CD14-positive monocyte (primary cell): ENCODE measurements around the gene C12orf57. TPM values are rescaled to one million over a fixed set of nuclear protein-coding genes. Genes with fewer than 3 reads are reported as not detected.
A peak's percentile ranks its signal among the peaks of the same experiment; 100 is the strongest.

Experiments used
- DNase-seq, 3 donors: peaks; one replicate each; pipeline ENCODE4 v3.0.0-alpha.2; 2011 to 2022
- H2AFZ ChIP-seq: 2 replicates; pipeline ENCODE4 v1.6.0; 2012; ENCODE audit warnings: mild to moderate bottlenecking, low read depth, low read length, inconsistent platforms; ENCODE audit not compliant: insufficient read depth, poor library complexity, severe bottlenecking
- H3K27ac ChIP-seq, 2 donors: 1 replicate in 1 of 2; 2 replicates in 1 of 2; pipeline ENCODE4 v1.5.1; 2012 to 2013; ENCODE audit warnings: low read length in 2 of 2, control low read depth in 1 of 2, inconsistent platforms in 1 of 2, low read depth in 1 of 2, mild to moderate bottlenecking in 1 of 2
- H3K27me3 ChIP-seq, 2 donors: one replicate each; pipeline versions ENCODE4 v1.6.0 to v1.6.1; 2011 to 2013; ENCODE audit warnings: low read length in 2 of 2; ENCODE audit not compliant: control insufficient read depth in 2 of 2, insufficient read depth in 2 of 2
- H3K36me3 ChIP-seq, 2 donors: replicated peaks in 1 of 2; 1 replicate in 1 of 2; 2 replicates in 1 of 2; pipeline versions ENCODE4 v1.5.1 to v1.6.1; 2012 to 2013; ENCODE audit warnings: low read length in 2 of 2, control low read depth in 1 of 2, inconsistent platforms in 1 of 2, mild to moderate bottlenecking in 1 of 2; ENCODE audit not compliant: insufficient read depth in 2 of 2, control insufficient read depth in 1 of 2
- H3K4me1 ChIP-seq, 2 donors: 1 replicate in 1 of 2; 2 replicates in 1 of 2; pipeline versions ENCODE4 v1.5.1 to v1.6.1; 2012 to 2013; ENCODE audit warnings: low read length in 2 of 2, control low read depth in 1 of 2, inconsistent platforms in 1 of 2, mild to moderate bottlenecking in 1 of 2, moderate library complexity in 1 of 2; ENCODE audit not compliant: insufficient read depth in 2 of 2, control insufficient read depth in 1 of 2
- H3K4me2 ChIP-seq: replicated peaks from 2 replicates; pipeline ENCODE3; 2012; ENCODE audit warnings: low read length, moderate library complexity, mild to moderate bottlenecking; ENCODE audit not compliant: poor library complexity, severe bottlenecking; ENCODE audit errors: extremely low read depth
- H3K4me3 ChIP-seq, 3 experiments: fragments of 200-600 bp in 1 of 3; sonication (generic) in 1 of 3; replicated peaks in 1 of 3; 1 replicate in 2 of 3; 2 replicates in 1 of 3; pipeline ENCODE4 v1.5.1; 2011 to 2013; ENCODE audit warnings: low read length in 3 of 3, mild to moderate bottlenecking in 3 of 3, control low read depth in 2 of 3, low read depth in 2 of 3, inconsistent platforms in 1 of 3, moderate library complexity in 1 of 3
- H3K79me2 ChIP-seq: 2 replicates; pipeline ENCODE4 v1.6.0; 2012; ENCODE audit warnings: mild to moderate bottlenecking, control low read depth, inconsistent platforms, low read length, moderate library complexity; ENCODE audit not compliant: insufficient read depth
- H3K9ac ChIP-seq: 2 replicates; pipeline ENCODE4 v1.6.0; 2017; ENCODE audit warnings: low read length, mild to moderate bottlenecking; ENCODE audit not compliant: insufficient read depth, poor library complexity, severe bottlenecking
- H3K9me3 ChIP-seq, 2 donors: replicated peaks in 1 of 2; 1 replicate in 1 of 2; 2 replicates in 1 of 2; pipeline versions ENCODE4 v1.5.1 to v1.6.1; 2012 to 2013; ENCODE audit warnings: low read length in 2 of 2, control low read depth in 1 of 2; ENCODE audit not compliant: control insufficient read depth in 1 of 2, insufficient read depth in 1 of 2
- H4K20me1 ChIP-seq: 2 replicates; pipeline ENCODE4 v1.6.0; 2012; ENCODE audit warnings: mild to moderate bottlenecking, low read length, control low read depth, moderate library complexity; ENCODE audit not compliant: insufficient read depth
- H3K27ac Mint-ChIP-seq, 7 donors: one replicate each; pipeline ENCODE4 v1.8.0; 2020; ENCODE audit warnings: mild to moderate bottlenecking in 7 of 7, mixed read lengths in 7 of 7, moderate library complexity in 6 of 7, inconsistent platforms in 2 of 7
- H3K27me3 Mint-ChIP-seq, 3 donors: one replicate each; pipeline ENCODE4 v1.8.0; 2021 to 2022; ENCODE audit warnings: low read depth in 3 of 3, mild to moderate bottlenecking in 3 of 3, mixed read lengths in 3 of 3, moderate library complexity in 3 of 3, inconsistent platforms in 1 of 3
- H3K36me3 Mint-ChIP-seq, 2 donors: one replicate each; pipeline ENCODE4 v1.8.0; 2020; ENCODE audit warnings: mixed read lengths in 2 of 2, inconsistent platforms in 1 of 2, mild to moderate bottlenecking in 1 of 2
- H3K4me1 Mint-ChIP-seq: one replicate; pipeline ENCODE4 v1.8.0; 2020; ENCODE audit warnings: mild to moderate bottlenecking, mixed read lengths
- H3K4me3 Mint-ChIP-seq, 2 donors: one replicate each; pipeline ENCODE4 v1.8.0; 2020; ENCODE audit warnings: mild to moderate bottlenecking in 2 of 2, mixed read lengths in 2 of 2, moderate library complexity in 1 of 2
- H3K9me3 Mint-ChIP-seq, 7 donors: one replicate each; pipeline ENCODE4 v1.8.0; 2020 to 2022; ENCODE audit warnings: mixed read lengths in 7 of 7, mild to moderate bottlenecking in 6 of 7, moderate library complexity in 6 of 7, inconsistent platforms in 2 of 7
- CTCF ChIP-seq: fragments of 200-600 bp; IDR thresholded peaks from one replicate; pipeline ENCODE4 v1.8.0; 2022; ENCODE audit warnings: antibody characterized with exemption, mild to moderate bottlenecking
- WGBS: methylation state at CpG from one replicate; pipeline ENCODE4 v1.1.5; 2013; ENCODE audit warnings: missing lambda C conversion rate; ENCODE audit not compliant: insufficient coverage; 5-methylcytosine and 5-hydroxymethylcytosine counted together
- intact Hi-C, 2 donors: fragments of 100-400 bp; cut with micrococcal nuclease; formaldehyde crosslinking; loops; one replicate each; pipeline versions ENCODE4 v1.15.0 to v1.15.1; 2023
- polyA plus RNA-seq, 3 donors: library from polyadenylated mRNA; depleted of rRNA in 1 of 3; unstranded in 2 of 3; stranded (reverse) in 1 of 3; fragments of 300-500 nt in 2 of 3; fragments of >200 nt in 1 of 3; fragmentation: Illumina TruSeq in 2 of 3; gene quantifications; 1 replicate in 2 of 3; 2 replicates in 1 of 3; pipeline ENCODE4 v1.2.3, GENCODE V29; 2012 to 2021

The C12orf57 gene
- polyA plus RNA-seq, 3 donors, result 19.1 to 59.2 (median 24.2) TPM

DNA sequence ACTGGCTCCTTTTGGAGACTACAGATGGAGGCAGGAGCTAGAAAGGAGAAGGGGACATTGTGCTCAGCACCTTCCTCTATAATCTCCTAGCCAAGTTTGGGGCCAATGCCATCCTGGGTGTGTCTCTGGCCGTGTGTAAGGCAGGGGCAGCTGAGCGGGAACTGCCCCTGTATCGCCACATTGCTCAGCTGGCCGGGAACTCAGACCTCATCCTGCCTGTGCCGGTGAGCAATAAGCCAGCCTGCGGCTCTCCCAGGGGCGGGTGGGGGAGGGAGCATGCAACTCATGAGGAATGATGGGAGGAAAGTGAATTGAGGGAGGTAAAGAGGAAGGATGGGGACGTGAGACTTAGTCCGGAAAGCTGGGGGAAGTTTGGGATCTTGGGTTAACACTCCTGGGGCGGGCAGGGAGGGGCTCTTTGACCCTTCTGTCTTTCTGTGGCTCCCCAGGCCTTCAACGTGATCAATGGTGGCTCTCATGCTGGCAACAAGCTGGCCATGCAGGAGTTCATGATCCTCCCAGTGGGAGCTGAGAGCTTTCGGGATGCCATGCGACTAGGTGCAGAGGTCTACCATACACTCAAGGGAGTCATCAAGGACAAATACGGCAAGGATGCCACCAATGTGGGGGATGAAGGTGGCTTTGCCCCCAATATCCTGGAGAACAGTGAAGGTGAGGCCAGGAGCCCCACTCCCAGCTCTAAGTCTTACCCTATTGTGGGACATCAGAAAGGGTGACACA, 26.2 kb upstream of the C12orf57 start:
- no peak for TF ChIP-seq CTCF
- peaks cover 0 to 9% (median 5%) of the 10 kb centered on the region in 7 donors for H3K9me3 Mint-ChIP-seq
- Histone ChIP-seq H3K27ac (no peak overlapping the region), H3K9me3 (peaks cover 0 to 10% of the 10 kb centered on the region in 2 donors), H3K4me1 (peaks cover 22 to 29% of the 10 kb centered on the region in 2 donors), H3K36me3 (no peaks in the 10 kb centered on the region), H3K4me2 (no peak overlapping the region), H3K27me3 (peaks cover 19 to 53% of the 10 kb centered on the region in 2 donors), H3K4me3 (no peak overlapping the region), H3K79me2 (no peaks in the 10 kb centered on the region), H2AFZ (no peak overlapping the region), H4K20me1 (no peaks in the 10 kb centered on the region), H3K9ac (no peak overlapping the region)
- peaks cover 62 to 66% (median 63%) of the 10 kb centered on the region in 3 donors for H3K27me3 Mint-ChIP-seq
- no peak overlapping the region for H3K27ac Mint-ChIP-seq
- H3K4me1 Mint-ChIP-seq, result peaks cover 29% of the 10 kb centered on the region
- no peak for DNase-seq
- intact Hi-C loops, result no loop called here
- H3K36me3 Mint-ChIP-seq, result peaks cover 0 to 13% of the 10 kb centered on the region in 2 donors
- 89% methylated on average over 13 of the region's 14 CpGs for WGBS
- H3K4me3 Mint-ChIP-seq, result peak overlapping the region in 1 of 2 donors; percentile 30

DNA sequence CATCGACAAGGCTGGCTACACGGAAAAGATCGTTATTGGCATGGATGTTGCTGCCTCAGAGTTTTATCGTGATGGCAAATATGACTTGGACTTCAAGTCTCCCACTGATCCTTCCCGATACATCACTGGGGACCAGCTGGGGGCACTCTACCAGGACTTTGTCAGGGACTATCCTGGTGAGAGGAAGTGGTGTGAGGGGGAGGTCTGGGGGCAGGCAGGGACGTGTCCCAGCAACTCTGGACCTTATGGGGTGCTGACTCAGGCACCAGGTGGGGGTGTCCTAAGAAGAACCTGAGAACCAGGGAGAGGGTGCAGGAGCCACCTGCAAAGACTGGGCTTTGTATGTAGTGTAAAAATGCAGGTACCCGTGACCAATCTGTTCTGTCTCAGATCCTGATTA, 24.2 kb upstream of the C12orf57 start:
- Mint-ChIP-seq H3K4me1 (peaks cover 34% of the 10 kb centered on the region), H3K36me3 (peaks cover 0 to 6% of the 10 kb centered on the region in 2 donors), H3K4me3 (no peak overlapping the region), H3K9me3 (peaks cover 0 to 8% (median 2%) of the 10 kb centered on the region in 7 donors), H3K27ac (peak overlapping the region in 1 of 7 donors; percentile 35), H3K27me3 (peaks cover 44 to 53% (median 52%) of the 10 kb centered on the region in 3 donors)
- peaks cover 0 to 10% of the 10 kb centered on the region in 2 donors for H3K9me3 ChIP-seq
- H3K36me3 ChIP-seq, result no peaks in the 10 kb centered on the region
- H3K4me1 ChIP-seq, result peaks cover 35 to 40% of the 10 kb centered on the region in 2 donors
- no peaks in the 10 kb centered on the region for H3K79me2 ChIP-seq
- 71% methylated on average over 7 of the region's 7 CpGs for WGBS
- no peak overlapping the region for H3K9ac ChIP-seq
- no peak overlapping the region for H2AFZ ChIP-seq
- H3K27ac ChIP-seq, result no peak overlapping the region
- no peaks in the 10 kb centered on the region for H4K20me1 ChIP-seq
- no peak for DNase-seq
- H3K4me2 ChIP-seq, result no peak overlapping the region
- intact Hi-C loops, result no loop called here
- peaks cover 6 to 35% of the 10 kb centered on the region in 2 donors for H3K27me3 ChIP-seq
- H3K4me3 ChIP-seq, result no peak overlapping the region
- TF ChIP-seq CTCF, result no peak
